Activated naive CD8-positive, alpha-beta T cell treated with anti-CD3 and anti-CD28 coated beads, Interleukin-2, amount 50 U/mL, for 16 hours (primary cell): ENCODE measurements around the gene SPACDR.
A peak's percentile ranks its signal among the peaks of the same experiment; 100 is the strongest.

ENCODE experiments used
- DNase-seq: peaks from one replicate; pipeline ENCODE4 v3.0.0-alpha.2; 2020; ENCODE audit warnings: low read depth, low spot score

SPACDR gene

GRCh38 chr7:100485471-100485876 lies 21.4 kb upstream of the SPACDR start:
- no peak for DNase-seq

DNA sequence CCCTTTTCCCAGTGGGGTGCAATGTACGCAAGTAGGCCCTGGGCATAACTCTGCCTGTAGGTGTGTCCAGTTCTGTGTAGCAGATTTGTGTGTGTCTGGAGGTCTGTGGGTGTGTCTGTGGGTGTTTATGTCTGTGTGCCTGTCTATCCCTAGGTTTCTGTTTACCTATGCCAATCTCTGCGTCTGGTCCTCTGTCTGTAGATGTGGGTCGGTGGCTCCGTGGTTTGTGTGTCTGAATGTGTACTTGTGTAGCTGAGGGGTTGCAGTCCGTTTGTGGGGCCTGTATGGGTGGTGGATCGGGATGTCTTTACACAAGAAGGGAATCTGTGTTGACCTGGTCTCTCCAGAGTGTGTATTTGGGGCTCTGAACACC lies 20.6 kb upstream of the SPACDR start:
- no peak for DNase-seq

- no peak for DNase-seq
Observed at GRCh38 chr7:100483722-100484672, 19.9 kb upstream of the SPACDR start, which contains the start of gene NYAP1. NYAP1 (plus strand) TSS chr7:100483927; CDS start chr7:100485312, 1,385 bp downstream.

GRCh38 chr7:100483090-100483721 lies 19.1 kb upstream of the SPACDR start:
- DNase-seq = peak; percentile 68

GRCh38 chr7:100482728-100483089 lies 18.6 kb upstream of the SPACDR start:
- no peak for DNase-seq

DNA sequence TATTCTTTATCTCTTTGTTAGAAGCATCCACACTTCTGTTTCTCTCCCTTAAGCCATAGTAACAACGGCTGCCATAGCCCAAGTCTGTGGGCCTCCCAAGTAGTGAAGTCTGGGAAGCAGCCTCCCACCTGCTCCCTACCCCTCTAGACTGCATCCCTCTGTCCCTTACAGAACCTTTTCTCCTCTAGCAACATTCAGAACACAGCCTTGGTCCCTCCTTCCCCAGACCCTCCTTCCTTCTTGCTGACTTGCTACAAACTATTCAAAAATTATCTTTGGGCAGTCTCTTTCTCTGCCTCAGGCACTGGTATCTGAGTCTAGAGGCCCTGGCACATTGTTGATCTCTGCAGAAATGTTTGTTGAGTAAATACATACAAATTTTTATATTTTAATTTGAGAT lies 17.4 kb upstream of the SPACDR start:
- DNase-seq = no peak

DNA sequence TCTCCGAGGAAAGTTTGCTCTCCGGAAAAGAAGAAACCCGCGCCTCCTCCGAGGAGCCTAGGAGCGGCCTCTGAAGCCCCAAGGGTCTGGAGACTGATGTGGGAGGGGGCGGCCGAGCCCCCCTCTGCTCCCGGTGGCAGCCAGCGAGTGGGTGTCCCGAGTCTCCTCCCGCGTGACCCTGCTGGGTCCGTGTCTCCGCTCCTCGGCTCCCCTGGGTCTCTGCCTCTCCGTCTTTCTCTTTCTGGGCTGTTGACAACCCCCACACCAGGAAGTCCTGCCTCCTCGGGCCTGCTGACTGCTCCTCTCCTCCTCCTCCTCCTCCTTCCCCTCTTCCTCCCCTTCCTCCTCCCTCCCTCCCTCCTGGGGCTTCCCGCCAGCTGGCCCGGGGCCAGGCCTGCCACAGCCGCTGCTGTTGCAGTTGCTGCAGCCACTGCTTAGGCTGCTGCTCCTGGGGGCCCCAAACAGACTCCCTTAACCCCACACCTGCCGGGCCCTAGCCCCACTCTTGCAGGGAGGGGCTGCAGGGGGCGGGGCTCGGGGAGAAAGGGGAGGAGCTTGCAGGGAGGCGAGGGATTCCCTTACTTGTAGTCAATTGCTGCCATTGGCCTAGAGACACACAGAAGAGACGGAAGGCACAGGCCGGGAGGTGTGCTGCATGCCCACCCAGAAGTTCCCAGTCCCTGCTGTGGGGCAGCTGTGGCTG lies 15.0 kb upstream of the SPACDR start, which contains the start of gene TSC22D4:
TSS of gene TSC22D4 (minus strand) at position 257 of the 703 bp plus-strand sequence. CDS start 1,176 bp downstream, outside the sequence.
- peak; percentile 70 for DNase-seq

DNA sequence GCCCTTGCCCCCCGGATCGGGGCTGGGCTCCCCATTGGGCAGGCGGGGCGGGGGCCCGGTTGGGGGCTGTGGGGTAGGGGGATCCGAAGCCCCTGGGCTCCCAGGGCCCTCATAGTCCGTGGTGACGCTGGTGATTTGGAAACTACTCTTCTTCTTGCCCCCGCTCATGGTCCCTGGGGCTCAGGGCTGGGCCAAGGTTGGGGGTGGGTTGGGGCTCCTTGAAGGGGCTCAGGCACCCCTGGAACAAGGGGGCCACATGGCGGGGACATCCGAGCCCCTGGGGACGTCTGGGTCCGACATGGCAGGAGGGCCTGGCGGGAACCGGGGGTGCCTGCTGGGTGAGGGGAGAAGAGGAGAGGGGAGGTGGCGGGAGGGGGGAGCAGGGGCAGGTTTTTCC lies 13.8 kb upstream of the SPACDR start:
- DNase-seq = no peak

DNA sequence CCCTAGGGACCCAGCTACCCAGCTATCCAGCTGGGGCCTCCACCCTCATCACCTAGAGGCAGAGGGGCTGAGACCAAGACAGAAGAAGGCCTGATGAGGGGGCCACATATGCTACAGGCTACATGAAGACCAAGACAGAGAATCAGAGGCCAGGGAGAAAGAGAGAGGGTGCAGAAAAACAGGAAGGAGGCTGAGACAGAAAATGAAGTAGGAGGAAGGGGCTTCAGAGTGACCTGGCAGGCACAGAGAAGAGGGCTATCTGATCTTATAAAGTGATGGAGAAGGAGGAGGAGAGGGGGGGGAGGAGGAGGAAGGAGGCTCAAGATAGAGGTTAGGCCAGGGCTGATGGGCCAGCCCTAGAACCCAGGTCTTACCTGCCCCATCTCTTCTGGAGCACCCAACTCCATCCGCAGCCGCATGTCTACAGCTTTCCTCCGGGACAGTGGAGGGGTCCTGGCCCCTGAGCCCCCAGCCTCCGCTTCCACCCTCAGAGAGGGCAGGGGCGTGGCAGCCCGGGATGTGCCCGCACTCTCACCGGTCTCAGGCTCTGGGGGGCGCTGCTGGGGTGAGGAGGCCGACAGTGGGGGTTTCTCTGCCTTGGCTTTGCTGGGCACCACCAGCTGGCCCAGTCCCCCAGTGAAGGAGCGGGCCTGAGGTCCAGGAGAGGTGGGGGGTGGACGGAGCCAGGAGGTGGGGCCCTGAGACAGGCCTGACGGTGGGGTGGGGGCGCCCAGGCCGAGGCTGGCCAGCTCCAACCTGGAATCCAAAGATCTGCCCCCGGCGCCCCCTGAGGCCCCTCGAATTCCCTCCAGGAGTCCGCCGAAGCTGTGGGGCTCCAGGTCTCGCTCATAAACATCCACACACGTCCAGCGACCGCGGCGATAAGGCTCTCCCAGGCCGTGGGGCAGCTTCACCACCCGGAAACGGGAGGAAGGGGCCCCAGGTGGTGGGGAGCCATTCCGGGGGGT lies 13.1 kb upstream of the SPACDR start:
- no peak for DNase-seq

DNA sequence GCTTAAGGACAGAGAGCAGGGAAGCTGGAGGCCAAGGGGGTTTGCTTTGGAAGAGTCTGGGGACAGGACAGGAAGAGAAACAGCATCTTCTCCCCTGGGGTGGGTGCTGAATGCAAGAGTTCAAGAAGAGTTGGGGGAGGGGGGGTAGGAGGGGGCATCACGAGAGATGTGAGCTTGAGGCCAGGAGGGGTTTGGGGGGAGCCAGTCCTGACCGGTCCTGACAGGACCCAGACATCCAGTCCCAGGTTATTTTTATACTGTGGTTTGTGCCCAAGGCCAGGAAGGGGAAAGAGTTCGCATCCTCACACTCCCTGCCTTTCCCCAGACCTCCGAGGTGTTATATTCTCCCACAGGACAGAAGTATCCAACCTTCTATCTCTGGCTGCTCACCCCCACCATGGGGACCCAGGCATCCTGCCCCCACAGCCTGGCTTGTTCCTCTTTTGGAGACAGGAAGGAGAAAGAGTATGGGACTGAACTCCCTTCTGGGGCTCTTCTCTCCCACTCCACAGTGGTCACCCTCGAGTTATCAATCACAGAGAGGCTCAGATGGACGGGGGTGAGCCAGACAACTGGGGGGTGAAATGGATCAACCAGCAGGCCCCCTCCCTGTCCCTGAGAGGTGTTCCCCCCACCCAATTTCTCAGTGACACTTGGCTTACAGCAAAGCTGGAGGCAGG lies 12.2 kb upstream of the SPACDR start:
- no peak for DNase-seq

- no peak for DNase-seq
Observed at GRCh38 chr7:100475549-100475948, 11.5 kb upstream of the SPACDR start.

DNA sequence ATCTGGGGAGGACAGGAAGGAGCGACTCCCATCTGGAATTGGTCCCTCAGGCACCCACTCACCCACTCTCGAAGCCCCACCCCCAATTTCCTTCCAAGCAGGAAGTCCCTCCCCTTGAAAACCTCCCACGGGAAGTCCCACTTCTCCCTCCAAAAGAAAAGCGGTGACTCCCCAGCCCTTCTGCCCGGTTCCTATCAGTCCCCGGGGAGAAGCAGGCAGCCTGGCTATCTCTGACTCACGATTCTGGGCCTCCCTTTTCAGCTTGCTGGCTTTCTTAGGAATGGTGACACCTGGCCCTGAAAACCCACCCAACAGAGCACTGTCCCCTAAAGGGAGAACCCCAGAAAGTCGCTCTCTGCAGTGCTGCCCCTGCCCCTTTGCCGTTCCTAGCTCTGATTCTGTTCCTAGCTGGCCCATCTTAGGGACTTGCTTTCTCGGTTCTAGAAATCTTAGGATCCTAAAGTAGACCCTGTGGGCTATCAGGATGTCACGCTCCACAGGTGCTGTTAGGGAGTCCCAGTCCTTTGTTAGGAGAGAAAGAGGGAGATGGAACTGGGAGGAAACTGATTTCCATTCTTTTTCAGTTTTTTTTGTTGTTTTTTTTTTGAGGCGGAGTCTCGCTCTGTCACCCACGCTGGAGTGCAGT lies 8.9 kb upstream of the SPACDR start:
- DNase-seq = no peak

DNA sequence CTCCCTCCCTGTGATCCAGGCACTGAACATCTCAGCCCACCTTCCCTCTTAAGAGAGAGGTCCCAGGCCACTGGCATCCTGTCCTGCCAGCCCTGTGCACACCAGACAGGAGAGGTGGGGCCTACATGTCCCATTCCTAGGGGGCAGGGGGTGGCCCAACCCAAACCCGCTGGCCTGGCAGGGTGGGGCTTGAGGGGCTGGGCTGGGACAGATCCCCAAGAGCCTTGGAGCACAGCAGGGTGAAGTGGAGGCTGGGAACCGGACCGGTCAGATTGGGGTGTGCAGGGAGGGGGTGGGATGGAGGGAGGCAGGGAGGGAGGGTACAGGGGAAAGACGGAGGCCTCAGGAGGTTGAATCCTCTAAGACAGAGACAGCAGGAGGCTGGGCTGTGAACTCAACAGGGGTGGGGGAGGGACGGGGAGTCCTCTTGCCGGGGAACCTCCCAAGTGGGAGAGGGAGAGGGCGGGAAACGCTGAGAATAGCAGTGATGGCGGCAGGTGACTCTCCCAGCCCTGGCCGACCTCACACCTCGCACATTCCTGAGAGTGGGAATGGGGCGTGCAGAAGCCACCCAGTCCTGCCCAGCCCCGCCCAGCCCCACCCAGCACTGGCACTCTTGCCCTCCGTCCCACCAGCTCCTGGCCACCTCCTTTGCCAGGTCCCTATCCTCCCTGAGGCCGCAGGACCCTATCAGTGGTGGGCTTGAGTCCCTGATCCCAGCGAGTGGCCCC lies 8.2 kb upstream of the SPACDR start:
- no peak for DNase-seq

DNA sequence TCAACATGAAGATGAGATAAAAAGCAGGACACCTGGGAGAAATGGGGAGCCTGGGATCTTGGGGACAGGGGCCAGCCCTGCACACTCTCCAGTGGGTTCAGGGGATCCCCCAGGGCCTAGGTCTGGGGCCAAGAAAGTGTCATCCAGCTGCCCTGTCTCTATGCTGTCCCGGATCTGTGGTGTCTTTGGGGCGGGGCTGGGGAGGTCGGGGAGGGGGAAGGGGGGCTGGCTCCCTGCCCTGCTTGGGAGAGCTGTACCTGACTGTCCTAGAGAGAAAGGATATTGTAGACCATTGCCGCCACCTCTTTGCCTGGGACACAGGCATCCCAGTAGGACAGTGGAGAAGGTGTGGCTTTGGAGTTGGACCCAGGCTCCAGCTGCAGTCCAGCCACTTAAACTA lies 7.0 kb upstream of the SPACDR start:
- DNase-seq = no peak

- DNase-seq = peak; percentile 51
Observed at GRCh38 chr7:100469227-100470044, 5.4 kb upstream of the SPACDR start.

GRCh38 chr7:100467638-100468373 lies 3.7 kb upstream of the SPACDR start:
- no peak for DNase-seq
